Parathyroid adenoma (tissue), 2 donors: ENCODE measurements around the gene QPRT.

ENCODE experiments used
- H2AFZ ChIP-seq: fragments of 300-600 bp; sonication (generic); one replicate; pipeline ENCODE4 v1.7.0; 2017; ENCODE audit warnings: antibody characterized with exemption, mild to moderate bottlenecking
- H3K27ac ChIP-seq: fragments of 300-600 bp; sonication (generic); one replicate; pipeline ENCODE4 v1.7.0; 2017
- H3K27me3 ChIP-seq: fragments of 300-600 bp; sonication (generic); one replicate; pipeline ENCODE4 v1.7.0; 2017; ENCODE audit warnings: low read length; ENCODE audit not compliant: control insufficient read depth, insufficient read depth
- H3K36me3 ChIP-seq: fragments of 300-600 bp; sonication (generic); one replicate; pipeline ENCODE4 v1.7.0; 2017; ENCODE audit warnings: low read length; ENCODE audit not compliant: control insufficient read depth, insufficient read depth
- H3K4me1 ChIP-seq: fragments of 300-600 bp; sonication (generic); one replicate; pipeline ENCODE4 v1.7.0; 2017; ENCODE audit warnings: control low read depth
- H3K4me2 ChIP-seq: fragments of 300-600 bp; sonication (generic); one replicate; pipeline ENCODE4 v1.7.0; 2017; ENCODE audit warnings: low read length
- H3K4me3 ChIP-seq: fragments of 300-600 bp; sonication (generic); one replicate; pipeline ENCODE4 v1.7.0; 2017; ENCODE audit warnings: low read depth, low read length
- H3K79me2 ChIP-seq: fragments of 300-600 bp; sonication (generic); one replicate; pipeline ENCODE4 v1.7.0; 2017; ENCODE audit warnings: control low read depth
- H3K9ac ChIP-seq: fragments of 300-600 bp; sonication (generic); one replicate; pipeline ENCODE4 v1.7.0; 2017; ENCODE audit warnings: mild to moderate bottlenecking
- H3K9me3 ChIP-seq: fragments of 300-600 bp; sonication (generic); one replicate; pipeline ENCODE4 v1.7.0; 2017; ENCODE audit warnings: low read length; ENCODE audit not compliant: control insufficient read depth
- TF ChIP-seq, protein P1 (sequence below): fragments of 300-600 bp; sonication (generic); IDR thresholded peaks from one replicate; pipeline ENCODE4 v1.7.0; 2017; ENCODE audit warnings: antibody characterized with exemption, mild to moderate bottlenecking
- donor health status: primary hyperparathyroidism.

QPRT gene

DNA sequence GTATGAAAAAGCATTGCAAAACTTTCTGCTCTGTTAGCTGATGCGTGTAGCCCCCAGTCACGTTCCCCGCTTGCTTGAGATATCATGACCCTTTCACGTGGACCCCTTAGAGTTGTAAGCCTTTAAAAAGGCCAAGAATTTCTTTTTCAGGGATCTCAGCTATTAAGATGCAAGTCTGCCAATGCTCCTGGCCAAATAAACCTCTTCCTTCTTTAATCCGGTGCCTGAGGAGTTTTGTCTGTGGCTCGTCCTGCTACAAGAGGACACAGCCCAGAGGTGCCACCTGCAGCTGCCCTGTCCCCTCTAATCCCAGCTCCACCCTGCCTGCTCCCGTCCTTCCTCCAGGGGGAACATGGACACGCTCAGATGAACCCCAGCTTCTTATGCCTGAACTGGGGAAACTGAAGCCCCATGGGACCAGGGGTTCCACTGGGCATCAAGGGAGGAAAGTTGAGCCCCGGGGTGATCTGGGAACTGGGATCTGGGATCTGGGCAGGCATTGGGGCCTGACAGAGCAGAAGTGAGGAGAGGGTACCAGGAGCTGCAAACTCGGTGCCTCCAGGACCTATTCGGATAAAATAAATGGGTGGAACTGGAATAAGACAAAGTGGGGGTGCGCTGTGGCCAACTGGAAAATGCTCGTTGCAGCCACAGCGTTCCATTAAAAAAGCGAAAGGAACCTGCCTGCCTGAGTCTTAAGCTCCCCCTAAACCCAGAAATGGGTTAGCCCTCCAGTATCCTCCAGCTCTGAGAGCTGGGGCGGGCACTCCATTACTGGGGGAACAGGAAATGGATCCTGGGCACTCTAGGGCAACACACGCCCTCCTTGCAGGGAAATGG, 19.7 kb downstream of the QPRT start:
- TF ChIP-seq, protein P1, sequence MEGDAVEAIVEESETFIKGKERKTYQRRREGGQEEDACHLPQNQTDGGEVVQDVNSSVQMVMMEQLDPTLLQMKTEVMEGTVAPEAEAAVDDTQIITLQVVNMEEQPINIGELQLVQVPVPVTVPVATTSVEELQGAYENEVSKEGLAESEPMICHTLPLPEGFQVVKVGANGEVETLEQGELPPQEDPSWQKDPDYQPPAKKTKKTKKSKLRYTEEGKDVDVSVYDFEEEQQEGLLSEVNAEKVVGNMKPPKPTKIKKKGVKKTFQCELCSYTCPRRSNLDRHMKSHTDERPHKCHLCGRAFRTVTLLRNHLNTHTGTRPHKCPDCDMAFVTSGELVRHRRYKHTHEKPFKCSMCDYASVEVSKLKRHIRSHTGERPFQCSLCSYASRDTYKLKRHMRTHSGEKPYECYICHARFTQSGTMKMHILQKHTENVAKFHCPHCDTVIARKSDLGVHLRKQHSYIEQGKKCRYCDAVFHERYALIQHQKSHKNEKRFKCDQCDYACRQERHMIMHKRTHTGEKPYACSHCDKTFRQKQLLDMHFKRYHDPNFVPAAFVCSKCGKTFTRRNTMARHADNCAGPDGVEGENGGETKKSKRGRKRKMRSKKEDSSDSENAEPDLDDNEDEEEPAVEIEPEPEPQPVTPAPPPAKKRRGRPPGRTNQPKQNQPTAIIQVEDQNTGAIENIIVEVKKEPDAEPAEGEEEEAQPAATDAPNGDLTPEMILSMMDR, result no peak
- Histone ChIP-seq H3K9ac (no peak overlapping the region), H3K27ac (no peak overlapping the region), H3K79me2 (no peaks in the 10 kb centered on the region), H3K4me3 (no peak overlapping the region), H3K4me2 (no peak overlapping the region), H3K36me3 (no peaks in the 10 kb centered on the region), H3K4me1 (no peaks in the 10 kb centered on the region), H3K9me3 (no peaks in the 10 kb centered on the region), H2AFZ (no peak overlapping the region), H3K27me3 (no peaks in the 10 kb centered on the region)

DNA sequence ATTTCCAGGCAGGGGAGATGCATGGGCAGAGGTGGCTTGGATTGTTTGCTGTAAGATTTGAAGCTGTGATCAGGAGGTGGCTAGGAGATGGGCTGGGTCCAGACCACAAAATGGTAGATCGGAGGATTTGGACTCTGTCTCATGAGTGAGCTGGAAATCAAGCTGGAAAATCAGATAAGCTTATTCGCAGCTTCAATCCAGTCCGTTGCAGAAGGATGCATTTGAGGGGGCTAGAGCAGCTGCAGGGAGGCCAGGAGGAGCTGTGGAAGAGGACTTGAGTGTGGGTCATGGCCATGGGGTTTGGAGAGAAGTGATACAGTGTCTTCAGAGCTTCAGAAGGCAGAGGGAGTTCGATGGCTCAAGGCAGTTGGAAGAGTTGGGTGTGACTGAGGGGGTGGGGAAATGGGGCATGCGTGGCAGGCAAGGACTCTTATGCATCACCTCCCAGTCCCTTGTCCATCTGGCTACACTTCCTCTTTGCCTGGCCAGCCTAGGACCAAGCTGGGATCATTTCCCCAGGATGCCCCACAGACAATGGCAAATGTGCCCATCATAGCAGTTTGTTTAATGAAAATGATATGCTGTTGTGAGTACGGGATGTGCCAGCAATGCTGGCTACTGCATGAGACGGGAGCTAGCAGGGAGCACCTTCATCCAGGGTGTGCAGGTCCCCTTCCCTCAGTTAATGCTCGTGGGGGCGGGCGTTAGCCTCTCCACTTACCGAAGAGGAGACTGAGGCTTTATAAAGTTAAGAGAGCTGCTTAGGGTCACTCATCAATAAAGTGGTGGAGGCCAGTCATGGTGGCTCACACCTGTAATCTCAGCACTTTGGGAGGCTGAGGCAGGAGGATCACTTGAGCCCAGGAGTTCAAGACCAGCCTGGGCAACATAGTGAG, 20.6 kb downstream of the QPRT start:
- TF ChIP-seq, protein P1, result no peak
- no peaks in the 10 kb centered on the region for H3K79me2 ChIP-seq
- no peak overlapping the region for H2AFZ ChIP-seq
- H3K9ac ChIP-seq, result no peak overlapping the region
- H3K27me3 ChIP-seq, result no peaks in the 10 kb centered on the region
- no peaks in the 10 kb centered on the region for H3K9me3 ChIP-seq
- no peak overlapping the region for H3K27ac ChIP-seq
- H3K36me3 ChIP-seq, result no peaks in the 10 kb centered on the region
- no peak overlapping the region for H3K4me2 ChIP-seq
- no peak overlapping the region for H3K4me3 ChIP-seq
- no peaks in the 10 kb centered on the region for H3K4me1 ChIP-seq

DNA sequence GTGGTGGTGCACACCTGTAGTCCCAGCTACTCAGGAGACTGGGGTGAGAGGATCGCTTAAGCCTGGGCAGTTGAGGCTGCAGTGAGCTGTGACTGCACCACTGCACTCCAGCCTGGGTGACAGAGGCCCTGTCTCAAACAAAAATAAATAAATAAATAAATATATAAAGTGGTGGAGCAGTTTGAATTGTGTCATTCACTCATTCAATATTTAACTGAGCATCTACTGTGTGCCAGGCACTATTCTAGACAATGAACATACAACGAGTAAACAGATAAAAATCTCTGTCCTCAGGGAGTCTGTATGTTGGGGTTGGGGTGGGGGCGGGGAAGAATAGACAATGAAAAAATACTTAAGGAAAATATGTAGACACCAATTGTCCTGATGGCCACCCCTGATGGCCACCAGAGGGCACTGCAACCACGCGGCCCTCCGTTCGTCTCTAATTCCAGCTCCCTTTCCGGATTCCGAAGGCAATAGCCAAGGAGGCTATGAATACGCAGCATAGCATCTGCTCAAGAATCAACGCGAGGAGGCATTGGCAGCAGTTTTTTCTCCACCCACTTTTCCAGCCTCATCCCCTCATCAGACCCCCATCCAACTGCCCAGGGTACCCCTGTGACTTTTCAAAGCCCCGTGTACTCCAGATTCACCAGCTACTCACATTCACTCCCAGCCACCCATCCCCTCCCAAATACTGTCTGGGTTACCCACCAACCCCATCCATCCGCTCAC, 21.4 kb downstream of the QPRT start:
- Histone ChIP-seq H3K4me1 (no peaks in the 10 kb centered on the region), H3K27ac (no peak overlapping the region), H3K36me3 (no peaks in the 10 kb centered on the region), H3K79me2 (no peaks in the 10 kb centered on the region), H3K9me3 (no peaks in the 10 kb centered on the region), H3K4me3 (no peak overlapping the region), H3K27me3 (no peaks in the 10 kb centered on the region), H3K4me2 (no peak overlapping the region), H2AFZ (peak overlapping the region; percentile 48), H3K9ac (no peak overlapping the region)
- TF ChIP-seq, protein P1, result peak; percentile 94

DNA sequence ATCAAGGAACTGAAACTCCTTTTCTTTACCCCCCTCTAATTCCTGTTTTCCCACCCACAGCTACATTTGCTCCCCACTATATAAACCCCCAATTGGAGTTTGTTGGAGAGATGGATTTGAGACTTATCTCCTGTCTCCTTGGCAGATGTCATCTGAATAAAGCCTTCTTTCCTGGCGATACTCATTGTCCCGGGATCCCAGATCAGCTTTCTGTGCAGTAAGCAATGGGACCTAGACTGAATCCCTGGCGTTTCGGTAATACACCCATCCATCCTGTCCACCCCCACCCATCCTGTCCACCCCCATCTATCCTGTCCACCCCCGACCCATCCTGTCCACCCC, 22.2 kb downstream of the QPRT start:
- Histone ChIP-seq H3K79me2 (no peaks in the 10 kb centered on the region), H3K27ac (no peak overlapping the region), H3K9ac (no peak overlapping the region), H3K36me3 (no peaks in the 10 kb centered on the region), H3K4me2 (no peak overlapping the region), H2AFZ (no peak overlapping the region), H3K4me3 (no peak overlapping the region), H3K4me1 (no peaks in the 10 kb centered on the region), H3K9me3 (no peaks in the 10 kb centered on the region), H3K27me3 (no peaks in the 10 kb centered on the region)
- TF ChIP-seq, protein P1, result no peak
